ENCODE data around the gene GTPBP2.
A peak's percentile ranks its signal among the peaks of the same experiment; 100 is the strongest.
"Not testable (repeated sequence)": the region's sequence is repeated elsewhere in the genome, so short reads cannot be mapped to it uniquely, and the experiment has no call there.

GTPBP2 gene

DNA sequence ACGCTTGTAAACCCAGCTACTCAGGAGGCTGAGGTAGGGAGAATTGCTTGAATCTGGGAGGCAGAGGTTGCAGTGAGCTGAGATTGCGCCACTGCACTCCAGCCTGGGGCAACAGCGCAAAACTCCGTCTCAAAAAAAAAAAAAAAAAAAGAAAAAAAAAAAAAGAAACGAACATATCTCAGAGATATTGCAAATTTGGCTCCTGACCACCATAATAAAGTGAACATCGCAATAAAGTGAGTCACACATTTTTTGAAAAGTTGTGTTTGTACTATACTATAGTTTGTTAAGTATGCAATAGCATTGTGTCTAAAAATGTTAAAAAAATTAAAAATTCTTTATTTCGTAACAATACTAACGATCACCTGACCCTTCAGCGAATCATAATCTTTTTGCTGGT, 29.1 kb upstream of the GTPBP2 start:
- DNase-seq = no peak

DNA sequence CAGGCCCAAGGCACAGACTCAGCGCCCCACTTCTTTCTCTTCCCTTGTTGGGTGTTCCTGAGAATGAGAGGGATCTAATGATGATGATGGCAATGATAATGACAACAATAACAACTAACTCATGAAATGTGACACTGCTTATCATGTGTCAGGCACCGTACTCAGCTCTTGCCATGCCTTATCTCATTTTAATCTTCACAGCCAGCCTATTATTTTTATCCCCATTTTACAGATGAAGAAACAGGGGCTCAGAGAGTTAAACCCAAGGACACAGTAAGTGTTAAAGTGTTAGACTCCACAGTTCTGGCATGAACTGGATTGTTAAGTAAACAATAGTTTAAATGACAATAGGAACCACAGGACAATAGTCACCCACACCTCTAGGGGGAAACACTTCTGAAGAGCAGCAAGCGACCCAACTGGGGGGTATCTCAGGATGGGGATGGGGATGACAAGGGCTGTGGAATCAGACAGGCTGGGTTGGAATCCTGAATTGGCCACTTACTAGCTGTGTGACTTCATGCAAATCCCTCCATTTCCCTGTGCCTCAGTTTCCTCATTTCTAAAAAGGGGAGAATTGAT, 28.2 kb upstream of the GTPBP2 start:
- DNase-seq = no peak

DNA sequence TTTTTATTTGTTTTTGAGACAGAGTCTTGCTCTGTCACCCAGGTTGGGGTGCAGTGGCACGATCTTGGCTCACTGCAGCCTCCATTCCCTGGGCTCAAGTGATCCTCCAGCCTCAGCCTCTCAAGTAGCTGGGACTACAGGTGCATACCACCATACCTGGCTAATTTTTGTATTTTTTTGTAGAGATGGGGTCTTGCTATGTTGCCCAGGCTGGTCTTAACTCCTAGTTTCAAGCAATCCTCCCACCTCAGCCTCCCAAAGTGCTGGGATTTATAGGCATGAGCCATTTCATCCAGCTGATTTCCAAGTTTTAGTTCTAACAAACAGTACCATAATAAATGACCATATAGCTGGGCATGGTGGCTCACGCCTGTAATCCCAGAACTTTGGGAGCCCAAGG, 23.8 kb upstream of the GTPBP2 start:
- not testable (repeated sequence) for DNase-seq

DNA sequence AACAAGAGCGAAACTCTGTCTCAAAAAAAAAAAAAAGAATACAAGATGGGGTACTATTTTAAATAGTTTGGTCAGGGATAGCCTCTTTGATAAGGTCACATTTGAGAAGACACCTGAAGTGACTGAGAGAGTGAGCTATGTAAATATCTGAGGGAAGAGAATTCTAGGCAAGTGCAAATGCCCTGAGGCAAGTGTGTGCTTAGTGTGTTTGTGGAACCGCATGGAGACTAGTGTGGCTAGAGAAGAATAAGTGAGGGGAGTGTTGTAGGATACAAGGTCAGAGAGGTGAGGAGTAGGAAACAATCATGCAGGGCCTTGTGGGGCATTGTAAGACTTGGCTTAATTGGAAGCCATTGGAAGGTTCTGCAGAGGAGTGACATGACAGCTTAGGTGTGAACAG, 19.2 kb upstream of the GTPBP2 start:
- DNase-seq = no peak

DNA sequence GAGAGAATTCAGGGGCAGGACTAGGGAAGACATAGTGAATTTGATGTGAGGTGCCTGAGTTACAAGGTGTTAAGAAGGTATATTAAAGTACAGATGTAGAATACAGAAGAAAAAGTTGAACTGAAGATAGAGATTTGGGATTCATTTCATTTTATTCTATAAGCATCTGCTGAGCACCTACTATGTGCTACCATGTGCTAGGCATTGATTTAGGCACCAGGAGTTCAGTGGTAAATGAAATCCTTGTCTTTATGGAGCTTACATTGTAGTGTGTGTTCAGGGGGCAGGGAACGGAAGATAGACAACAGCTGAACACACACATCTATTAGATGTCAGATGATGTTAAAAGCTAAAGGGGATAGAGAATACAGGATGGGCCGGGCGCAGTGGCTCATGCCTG, 18.5 kb upstream of the GTPBP2 start:
- no peak for DNase-seq

DNA sequence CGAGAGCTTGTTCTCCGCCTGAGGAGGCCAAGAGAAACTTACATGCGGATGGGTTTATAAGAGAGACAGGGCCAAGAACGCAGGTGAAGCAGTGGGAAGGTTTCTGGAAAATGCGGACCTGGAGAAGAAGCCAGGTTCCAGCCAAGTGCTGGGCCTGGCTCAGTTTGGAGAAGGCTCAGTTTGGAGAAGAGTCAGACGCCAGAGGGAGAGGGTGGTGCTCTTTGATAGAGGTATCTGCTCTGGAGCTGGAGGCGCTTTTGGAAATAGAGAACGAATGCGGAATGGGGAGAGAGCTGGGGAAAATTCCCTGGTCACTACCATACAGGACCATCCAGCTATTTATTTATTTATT, 16.5 kb upstream of the GTPBP2 start:
- no peak for DNase-seq

DNA sequence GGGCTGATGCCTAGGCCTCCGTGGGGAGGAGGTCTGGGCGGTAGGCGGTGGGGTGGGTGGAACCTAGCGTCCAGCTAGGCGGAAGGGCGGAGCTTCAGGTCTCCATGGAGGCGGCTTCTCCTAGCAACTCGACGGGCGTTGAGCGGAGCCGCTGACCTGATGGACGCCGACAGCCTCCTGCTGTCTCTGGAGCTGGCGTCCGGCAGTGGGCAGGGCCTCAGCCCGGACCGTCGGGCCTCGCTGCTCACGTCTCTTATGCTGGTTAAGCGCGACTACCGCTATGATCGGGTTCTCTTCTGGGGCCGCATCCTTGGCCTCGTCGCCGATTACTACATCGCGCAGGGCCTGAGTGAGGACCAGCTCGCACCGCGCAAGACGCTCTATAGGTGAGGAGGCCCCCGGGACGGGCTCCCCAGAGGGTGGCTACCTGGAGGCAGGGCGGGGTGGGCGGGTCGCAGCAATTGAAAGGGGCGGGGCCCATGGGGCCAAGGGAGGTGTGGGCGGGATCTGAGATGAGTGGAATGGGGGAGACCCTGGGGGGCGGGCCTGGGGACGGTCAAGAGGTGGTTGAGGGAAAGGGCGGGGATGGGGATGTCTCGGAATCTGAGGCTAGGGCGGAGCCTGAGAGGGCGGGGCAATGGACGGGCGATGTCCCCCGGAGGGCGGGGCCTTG, 16.0 kb upstream of the GTPBP2 start, which contains the start of gene RSPH9:
Gene RSPH9 (plus strand): TSS at position 97 of the 673 bp plus-strand sequence. CDS start 63 bp downstream, at position 160.
- no peak for DNase-seq

DNA sequence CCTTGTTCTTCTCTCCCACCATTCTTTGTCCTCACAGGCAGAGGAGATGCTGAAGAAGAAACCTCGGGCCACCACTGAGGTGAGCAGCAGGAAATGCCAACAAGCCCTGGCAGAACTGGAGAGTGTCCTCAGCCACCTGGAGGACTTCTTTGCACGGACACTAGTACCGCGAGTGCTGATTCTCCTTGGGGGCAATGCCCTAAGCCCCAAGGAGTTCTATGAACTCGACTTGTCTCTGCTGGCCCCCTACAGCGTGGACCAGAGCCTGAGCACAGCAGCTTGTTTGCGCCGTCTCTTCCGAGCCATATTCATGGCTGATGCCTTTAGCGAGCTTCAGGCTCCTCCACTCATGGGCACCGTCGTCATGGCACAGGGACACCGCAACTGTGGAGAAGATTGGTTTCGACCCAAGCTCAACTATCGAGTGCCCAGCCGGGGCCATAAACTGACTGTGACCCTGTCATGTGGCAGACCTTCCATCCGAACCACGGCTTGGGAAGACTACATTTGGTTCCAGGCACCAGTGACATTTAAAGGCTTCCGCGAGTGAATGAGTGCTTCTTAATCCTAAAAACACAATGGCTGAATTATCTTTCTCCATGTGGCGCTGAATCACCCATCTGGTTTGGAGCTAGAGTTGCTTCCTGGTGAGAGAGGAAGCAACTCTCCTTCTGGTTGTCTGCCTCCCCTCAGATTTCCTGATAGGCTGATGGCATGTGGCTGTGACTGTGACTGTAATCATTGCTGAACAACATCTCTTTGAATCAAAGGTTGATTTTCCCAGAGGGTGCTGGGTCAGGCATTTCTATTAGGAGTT, 11.1 kb upstream of the GTPBP2 start:
- DNase-seq = no peak

DNA sequence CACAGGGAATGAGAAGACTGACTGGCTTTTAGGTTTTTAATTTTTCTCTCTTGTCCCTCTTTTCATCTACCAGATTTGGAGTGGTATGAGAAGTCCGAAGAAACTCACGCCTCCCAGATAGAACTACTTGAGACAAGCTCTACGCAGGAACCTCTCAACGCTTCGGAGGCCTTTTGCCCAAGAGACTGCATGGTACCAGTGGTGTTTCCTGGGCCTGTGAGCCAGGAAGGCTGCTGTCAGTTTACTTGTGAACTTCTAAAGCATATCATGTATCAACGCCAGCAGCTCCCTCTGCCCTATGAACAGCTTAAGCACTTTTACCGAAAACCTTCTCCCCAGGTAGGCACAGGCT, 7.2 kb upstream of the GTPBP2 start:
- DNase-seq = no peak

DNA sequence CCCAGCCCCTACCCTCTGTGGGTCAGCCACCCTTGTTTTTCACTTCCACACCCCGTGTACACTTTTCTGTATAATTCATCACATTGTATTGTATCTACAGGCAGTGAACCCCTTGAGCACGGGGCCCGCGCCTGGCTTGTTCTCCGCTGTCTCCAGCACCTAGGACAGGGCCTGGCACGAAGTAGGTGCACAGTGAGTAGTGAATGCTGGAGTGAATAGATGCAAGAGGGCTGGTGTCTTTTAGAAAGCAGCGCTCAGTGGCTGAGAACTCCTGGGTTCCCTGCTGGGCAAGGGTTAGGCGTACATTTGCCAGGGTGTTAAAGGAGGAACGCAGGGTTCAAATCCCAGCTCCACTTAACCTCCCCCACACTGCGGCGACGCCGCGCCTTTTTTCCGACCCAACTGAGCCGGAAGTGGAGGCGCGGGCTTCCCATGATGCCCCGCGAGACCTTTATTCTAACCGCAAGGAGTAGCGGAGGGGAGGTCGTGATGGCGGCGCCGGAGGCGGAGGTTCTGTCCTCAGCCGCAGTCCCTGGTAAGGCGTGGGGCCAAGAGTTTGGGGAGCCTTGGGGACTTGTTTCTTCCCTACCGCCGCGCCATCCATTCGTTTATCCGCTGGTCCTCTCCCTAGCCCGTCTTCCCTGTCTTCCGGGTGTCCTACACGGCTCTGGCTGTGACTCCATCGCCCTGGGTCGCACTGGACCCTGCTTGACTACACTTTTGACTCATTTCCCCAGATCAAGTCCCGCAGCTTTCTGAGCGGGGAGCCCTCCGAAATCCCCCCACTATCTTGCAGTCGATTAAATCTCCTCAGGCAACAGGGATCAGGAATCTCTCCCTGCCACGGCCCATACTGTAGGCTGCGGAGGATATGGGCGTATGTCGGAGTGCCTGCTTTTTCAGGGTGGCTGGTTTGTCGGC, 6.6 kb upstream of the GTPBP2 start, which contains the start of gene MAD2L1BP:
Gene MAD2L1BP (plus strand): TSS at position 454 of the 921 bp plus-strand sequence. CDS start 36 bp downstream, at position 490.
- peak; percentile 32 for DNase-seq

DNA sequence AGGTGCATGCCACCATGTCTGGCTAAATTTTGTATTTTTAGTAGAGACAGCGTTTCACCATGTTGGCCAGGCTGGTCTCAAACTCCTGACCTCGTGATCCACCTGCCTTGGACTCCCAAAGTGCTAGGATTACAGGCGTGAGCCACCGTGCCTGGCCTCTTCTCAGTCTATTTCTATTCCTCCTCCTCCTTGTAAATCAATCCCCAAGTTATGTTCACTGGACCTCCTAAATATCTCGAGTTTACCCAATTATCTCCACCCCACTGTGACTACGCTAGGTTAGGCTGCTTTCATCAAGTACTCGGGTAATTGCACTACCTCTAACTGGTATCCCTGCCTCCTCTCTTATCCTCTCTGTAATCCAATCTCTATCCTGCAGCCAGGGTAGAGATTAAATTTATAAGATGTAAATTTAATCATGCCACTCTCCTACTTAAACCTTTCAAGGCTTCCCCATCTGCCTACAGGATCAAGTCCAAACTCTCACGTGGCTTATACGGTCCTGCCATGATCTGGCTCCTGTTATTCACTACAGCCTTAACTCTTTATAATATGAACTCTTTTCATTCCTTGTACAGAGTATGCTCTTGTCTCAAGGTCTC, 5.7 kb upstream of the GTPBP2 start:
- DNase-seq = no peak

DNA sequence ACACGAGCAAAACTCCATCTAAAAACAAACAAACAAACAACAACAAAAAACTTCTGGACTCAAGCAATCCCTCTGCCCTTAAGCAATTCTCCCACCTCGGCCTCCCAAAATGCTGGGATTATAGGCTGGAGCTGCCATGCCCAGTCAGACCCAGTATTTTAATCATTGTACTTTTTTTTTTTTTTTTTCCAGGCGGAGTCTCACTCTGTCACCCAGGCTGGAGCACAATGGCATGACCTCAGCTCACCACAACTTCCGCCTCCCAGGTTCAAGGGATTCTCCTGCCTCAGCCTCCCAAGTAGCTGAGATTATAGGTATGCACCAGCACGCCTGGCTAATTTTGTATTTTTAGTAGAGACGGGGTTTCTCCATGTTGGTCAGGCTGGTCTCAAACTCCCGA, 3.9 kb upstream of the GTPBP2 start:
- not testable (repeated sequence) for DNase-seq

DNA sequence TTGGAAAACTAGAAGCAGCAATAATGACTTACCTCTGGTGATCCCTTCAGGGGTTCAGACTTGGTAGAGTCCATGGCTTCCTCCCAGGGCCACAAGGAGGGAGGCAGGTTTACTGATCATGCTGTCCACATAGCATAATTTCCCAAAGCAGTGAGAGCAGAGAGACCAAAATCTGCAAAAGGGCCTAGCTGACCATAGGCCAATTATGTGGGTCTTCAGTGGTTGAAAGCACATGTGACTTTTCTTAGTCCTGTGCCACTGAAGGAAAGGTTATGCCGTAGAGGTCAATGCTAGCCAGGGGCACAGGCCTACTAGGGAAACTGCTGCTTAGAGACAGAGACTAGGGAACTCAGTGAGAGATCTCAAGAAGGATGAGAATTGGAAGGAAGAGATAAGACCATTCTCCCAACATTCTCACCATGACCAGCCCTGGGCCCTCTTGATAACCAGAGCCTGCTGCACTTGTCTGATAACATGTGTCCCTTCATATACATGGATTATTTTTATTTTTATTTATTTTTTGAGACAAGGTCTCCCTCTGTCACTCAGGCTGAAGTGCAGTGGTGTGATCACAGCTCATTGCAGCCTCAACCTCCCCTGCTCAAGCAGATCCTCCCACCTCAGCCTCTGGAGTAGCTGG, 2.0 kb upstream of the GTPBP2 start:
- no peak for DNase-seq

DNA sequence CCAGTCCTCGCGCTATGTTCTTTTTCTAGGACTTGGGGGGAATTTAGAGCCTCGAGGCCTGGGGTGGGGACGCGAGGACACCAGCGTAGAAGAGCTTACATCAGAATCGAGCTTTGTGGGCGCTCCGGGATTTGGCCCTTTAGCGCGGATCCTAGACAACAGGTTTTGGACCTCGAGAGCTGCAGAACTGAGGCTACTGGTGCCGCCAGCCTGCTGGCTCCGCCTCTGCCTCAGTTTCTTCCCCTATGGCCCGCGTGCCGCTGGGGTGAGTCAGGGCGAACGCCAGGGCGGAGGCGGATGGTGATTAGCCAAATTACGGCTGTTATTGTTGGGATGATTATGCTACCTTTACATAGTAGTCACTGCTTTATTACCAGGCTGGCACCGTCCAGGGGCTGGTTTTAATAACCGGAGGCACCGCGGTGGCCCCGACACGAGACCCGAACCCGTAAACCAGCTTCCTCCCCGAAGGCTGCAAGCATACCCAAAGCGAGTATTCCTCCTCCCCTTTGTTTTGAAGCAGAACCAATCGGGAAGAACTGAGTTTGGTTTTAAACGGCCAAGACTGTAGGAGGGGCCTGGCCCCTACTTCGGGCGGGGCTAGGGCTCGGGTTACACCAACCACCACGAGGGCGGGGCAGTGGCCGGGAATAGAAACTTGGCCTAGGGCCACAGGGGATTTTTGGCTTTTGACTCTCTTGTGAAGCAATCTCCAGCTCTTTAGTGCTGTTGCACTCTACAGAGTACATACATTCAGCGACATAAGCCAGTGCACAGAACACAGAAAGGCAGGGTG, 639 bp upstream of the GTPBP2 start:
- DNase-seq = peak; percentile 58

DNA sequence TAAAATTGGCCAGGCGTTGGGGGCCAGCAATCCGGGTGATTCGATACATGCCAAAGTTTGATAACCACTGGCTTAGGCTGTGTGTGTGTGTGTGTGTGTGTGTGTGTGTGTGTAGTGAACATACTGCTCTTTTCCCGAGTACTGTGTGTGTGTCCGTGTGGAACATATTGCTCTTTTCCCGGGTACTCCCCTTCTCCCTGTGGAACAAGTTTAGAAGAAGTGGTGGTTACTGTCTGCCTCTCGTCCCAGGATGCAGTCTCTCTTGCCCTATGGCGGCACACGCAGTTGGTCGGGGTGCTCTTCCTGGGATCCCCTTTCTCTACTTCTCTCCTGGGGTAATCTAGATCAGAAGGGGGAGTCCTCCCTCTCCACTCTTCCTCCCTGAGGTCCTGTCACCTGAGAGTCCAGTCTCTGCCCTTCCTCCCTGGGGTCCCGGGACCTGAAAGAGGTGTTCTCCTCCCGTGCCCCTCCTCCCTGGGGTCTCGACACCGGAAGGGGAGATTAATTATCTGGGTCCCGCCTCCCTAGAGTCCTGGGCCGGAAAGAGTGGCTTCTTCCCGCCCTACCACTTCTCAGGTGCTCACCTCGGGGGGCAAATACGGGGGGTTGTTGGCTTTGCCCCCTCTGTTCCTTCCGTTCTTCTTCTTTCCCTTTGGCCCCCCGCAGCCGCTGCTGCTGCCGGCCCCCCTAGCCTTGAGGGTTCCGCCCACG, 516 bp downstream of the GTPBP2 start:
- DNase-seq = no peak

DNA sequence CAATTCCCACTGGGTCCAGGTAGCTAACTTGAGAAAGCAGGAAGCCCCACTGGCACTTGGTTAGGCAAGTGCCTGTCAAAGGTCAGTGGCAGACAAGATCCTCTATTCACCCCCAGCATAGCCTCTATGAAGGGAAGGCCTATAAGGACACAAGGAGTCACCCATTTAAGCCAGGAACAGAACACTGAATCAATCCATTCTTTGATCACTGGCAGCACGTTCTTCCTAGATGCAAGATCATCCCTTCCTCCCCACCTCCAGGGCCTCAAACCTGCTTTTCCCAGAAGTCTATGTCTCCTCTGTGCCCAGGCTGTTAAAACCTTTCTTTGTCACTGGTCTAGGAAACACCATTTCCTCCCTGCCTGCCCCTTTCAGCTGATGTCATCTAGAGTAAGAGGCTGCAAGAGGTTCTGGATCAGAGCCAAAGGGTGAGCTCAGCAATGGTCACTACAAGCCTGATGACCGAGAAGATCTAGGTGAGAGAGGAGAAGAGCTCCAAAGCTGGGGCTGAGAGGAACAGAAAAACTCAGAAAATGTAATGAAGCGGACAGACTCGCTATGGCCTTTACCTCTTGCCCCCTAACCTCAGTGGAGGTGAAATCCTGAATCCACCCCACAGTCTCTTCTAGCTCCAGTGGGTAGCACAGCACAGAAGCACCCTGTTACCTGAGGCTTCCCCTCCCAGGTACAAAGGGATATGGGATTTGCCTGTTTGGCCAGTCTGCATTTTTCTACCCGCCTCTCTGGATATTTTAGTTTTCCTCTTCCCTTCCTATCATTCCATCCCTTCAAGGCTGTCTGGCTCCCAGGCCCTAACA, 1.8 kb downstream of the GTPBP2 start:
- no peak for DNase-seq

DNA sequence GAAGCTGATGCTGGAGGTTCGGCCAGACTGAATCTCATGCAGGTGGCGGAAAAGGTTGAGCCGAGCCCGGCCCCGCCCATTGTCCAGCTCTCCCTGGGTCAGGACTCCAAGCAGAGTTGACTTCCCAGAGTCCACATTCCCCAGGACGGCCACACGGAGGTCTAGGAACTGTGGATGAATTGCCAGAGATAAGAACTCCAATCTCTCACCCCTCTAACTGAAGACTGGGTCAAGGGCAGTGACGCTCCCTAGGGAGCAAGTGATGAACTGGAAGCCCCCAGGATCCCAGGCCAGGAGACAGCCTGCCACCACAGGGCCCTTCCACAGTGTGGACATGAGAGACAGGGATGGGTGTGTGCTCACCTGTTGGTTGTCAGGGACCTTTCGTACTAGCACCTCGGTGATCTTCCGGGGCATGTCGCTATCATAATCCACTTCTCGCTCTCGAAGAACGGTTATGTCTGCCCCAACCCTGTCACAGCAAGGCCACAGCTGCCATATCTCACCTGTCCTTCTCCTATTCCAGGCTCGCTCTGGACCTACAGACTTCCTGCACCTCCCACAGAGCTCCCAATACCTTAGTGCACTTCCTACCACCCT, 3.6 kb downstream of the GTPBP2 start:
- DNase-seq = no peak

DNA sequence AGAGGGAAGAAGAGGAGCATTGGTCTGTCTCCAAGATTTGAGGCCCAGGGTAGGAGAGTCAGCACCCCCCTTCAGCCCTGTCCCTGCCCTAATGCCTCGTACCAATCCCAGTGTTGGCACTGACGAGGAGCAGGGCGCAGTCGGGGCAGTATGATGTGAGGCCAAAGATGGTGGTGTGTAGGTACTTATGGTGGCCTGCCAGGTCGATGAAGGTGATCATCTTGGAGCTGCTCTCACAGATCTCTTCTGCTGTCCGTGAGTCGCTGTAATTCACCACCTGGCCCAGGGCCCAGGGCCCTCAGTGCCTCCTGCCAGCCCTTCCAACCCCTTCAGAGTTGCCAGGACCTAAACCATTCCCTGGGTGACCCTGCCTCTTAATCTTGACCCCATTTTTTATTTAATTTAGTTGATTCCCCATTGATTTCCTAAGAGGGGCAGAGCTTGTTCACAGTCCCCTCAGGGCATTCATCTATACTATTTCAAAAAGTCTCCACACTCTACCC, 4.2 kb downstream of the GTPBP2 start:
- no peak for DNase-seq
